Keratinocyte (primary cell): Measurements from ENCODE around the gene RNASE13.

Experiments used
- CTCF ChIP-seq, 3 experiments: IDR thresholded peaks in 1 of 3; conservative IDR thresholded peaks in 1 of 3; optimal IDR thresholded peaks in 1 of 3; 2 replicates in 2 of 3; 3 replicates in 1 of 3; pipeline versions ENCODE3 to v1.5.1; 2011; ENCODE audit warnings: low read length in 3 of 3, mild to moderate bottlenecking in 3 of 3, moderate library complexity in 2 of 3, control low read depth in 1 of 3, inconsistent platforms in 1 of 3; ENCODE audit not compliant: insufficient read depth in 2 of 3; ENCODE audit errors: extremely low read depth in 1 of 3
- EZH2 ChIP-seq: IDR thresholded peaks from one replicate; pipeline ENCODE4 v1.6.1; 2012; ENCODE audit warnings: inconsistent platforms, mild to moderate bottlenecking, low read length, moderate library complexity

- TF ChIP-seq CTCF (optimal IDR thresholded peaks at IDR 0.05 in 1 of 3, IDR thresholded peaks at IDR 0.05 in 1 of 3, conservative IDR thresholded peaks at IDR 0.05 in 1 of 3; ENCODE audit: extremely low read depth in 1 of 3, insufficient read depth in 2 of 3, low read length in 3 of 3) (no peak), EZH2 (no peak)
Measured at GRCh38 chr14:20998674-20999366, 35.8 kb downstream of the RNASE13 start, which contains the start of gene SLC39A2.
